ENCODE results near the gene CAPN11. TPM values are rescaled to one million over a fixed set of nuclear protein-coding genes. Genes with fewer than 3 reads are reported as not detected.
A peak's percentile ranks its signal among the peaks of the same experiment; 100 is the strongest.

The CAPN11 gene
- total RNA-seq, 2 experiments from 2014 or later = not detected

DNA sequence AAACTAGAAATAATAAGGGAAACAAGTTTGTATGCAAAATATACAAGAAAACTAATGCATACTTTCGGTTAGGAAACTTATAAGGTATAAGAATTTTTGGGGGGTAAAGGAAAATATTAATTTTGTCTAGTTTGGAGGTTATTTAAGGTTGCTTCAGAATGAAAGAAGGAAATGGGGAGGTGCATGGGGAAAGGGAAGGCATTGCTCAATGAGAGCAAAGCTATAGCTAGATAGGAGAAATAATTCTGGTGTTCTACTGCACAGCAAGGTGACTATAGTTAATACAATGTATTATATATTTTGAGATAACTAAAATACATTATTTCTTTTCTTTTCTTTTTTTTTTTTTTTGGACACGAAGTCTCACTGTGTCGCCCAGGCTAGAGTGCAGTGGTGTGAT lies 52.7 kb downstream of the CAPN11 start:
- Histone ChIP-seq H3K4me1 (ENCODE audit: insufficient read depth, low read length, poor library complexity, severe bottlenecking) (peaks cover 8% of the 10 kb centered on the region), H3K36me3 (ENCODE audit: insufficient read depth, low read length) (no peaks in the 10 kb centered on the region), H3K4me2 (ENCODE audit: low read length) (no peak overlapping the region), H2AFZ (ENCODE audit: low read length) (no peak overlapping the region), H3K79me2 (ENCODE audit: insufficient read depth, low read depth, low read length) (no peaks in the 10 kb centered on the region), H3K27ac (ENCODE audit: low read depth, low read length, poor library complexity, severe bottlenecking) (no peak overlapping the region), H3K9me3 (ENCODE audit: low read length) (no peaks in the 10 kb centered on the region), H3K4me3 (ENCODE audit: low read depth, low read length, poor library complexity, severe bottlenecking) (no peak overlapping the region), H3K9me2 (ENCODE audit: insufficient read depth, low read length) (no peaks in the 10 kb centered on the region), H4K20me1 (ENCODE audit: insufficient read depth, low read length) (no peaks in the 10 kb centered on the region)
- TF ChIP-seq, protein P1, sequence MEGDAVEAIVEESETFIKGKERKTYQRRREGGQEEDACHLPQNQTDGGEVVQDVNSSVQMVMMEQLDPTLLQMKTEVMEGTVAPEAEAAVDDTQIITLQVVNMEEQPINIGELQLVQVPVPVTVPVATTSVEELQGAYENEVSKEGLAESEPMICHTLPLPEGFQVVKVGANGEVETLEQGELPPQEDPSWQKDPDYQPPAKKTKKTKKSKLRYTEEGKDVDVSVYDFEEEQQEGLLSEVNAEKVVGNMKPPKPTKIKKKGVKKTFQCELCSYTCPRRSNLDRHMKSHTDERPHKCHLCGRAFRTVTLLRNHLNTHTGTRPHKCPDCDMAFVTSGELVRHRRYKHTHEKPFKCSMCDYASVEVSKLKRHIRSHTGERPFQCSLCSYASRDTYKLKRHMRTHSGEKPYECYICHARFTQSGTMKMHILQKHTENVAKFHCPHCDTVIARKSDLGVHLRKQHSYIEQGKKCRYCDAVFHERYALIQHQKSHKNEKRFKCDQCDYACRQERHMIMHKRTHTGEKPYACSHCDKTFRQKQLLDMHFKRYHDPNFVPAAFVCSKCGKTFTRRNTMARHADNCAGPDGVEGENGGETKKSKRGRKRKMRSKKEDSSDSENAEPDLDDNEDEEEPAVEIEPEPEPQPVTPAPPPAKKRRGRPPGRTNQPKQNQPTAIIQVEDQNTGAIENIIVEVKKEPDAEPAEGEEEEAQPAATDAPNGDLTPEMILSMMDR (conservative IDR thresholded peaks at IDR 0.05; ENCODE audit: low read length) = no peak
- TF ChIP-seq EZH2phosphoT487 (IDR thresholded peaks at IDR 0.05; ENCODE audit: borderline replicate concordance, low read depth, low read length) = no peak
- BruUV-seq (replicated peaks) = no TSS peak
- ChIA-PET CTCF (ENCODE audit: unreplicated experiment) (no interaction called here), POLR2A (interaction anchor here (0.6 kb wide), 1 partner anchor 14 kb away, joined by 4 read pairs; no protein-coding TSS in a partner anchor)
- DNase-seq (ENCODE audit: low spot score) = no peak
- intact Hi-C loops (cut with micrococcal nuclease; ENCODE audit: unreplicated experiment) = no loop called here

DNA sequence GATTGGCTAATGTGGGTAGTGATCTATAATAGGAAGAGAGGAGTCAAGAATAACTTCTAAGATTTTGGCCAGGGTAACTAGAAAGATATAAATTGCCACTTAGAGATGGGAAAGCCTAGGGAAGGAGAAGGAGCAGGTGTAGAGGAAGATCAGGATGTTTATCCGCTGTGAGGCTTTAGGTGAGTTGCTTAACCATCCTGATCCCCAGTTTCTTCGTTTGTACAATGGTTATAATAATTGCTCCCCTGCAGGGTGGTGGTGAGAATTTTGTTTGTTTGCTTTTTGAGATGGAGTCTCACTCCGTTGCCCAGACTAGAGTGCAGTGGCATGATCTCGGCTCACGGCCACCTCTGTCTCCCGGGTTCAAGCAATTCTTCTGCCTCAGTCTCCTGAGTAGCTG lies 55.7 kb downstream of the CAPN11 start:
- Histone ChIP-seq H3K9me2 (ENCODE audit: insufficient read depth, low read length) (no peaks in the 10 kb centered on the region), H4K20me1 (ENCODE audit: insufficient read depth, low read length) (no peaks in the 10 kb centered on the region), H2AFZ (ENCODE audit: low read length) (no peak overlapping the region), H3K4me3 (ENCODE audit: low read depth, low read length, poor library complexity, severe bottlenecking) (no peak overlapping the region), H3K79me2 (ENCODE audit: insufficient read depth, low read depth, low read length) (no peaks in the 10 kb centered on the region), H3K27ac (ENCODE audit: low read depth, low read length, poor library complexity, severe bottlenecking) (no peak overlapping the region), H3K36me3 (ENCODE audit: insufficient read depth, low read length) (no peaks in the 10 kb centered on the region), H3K4me2 (ENCODE audit: low read length) (no peak overlapping the region), H3K9me3 (ENCODE audit: low read length) (no peaks in the 10 kb centered on the region), H3K4me1 (ENCODE audit: insufficient read depth, low read length, poor library complexity, severe bottlenecking) (peaks cover 28% of the 10 kb centered on the region)
- intact Hi-C loops (cut with micrococcal nuclease; ENCODE audit: unreplicated experiment) = no loop called here
- TF ChIP-seq EZH2phosphoT487 (IDR thresholded peaks at IDR 0.05; ENCODE audit: borderline replicate concordance, low read depth, low read length) = no peak
- BruUV-seq (replicated peaks) = no TSS peak
- ChIA-PET CTCF (ENCODE audit: unreplicated experiment) (no interaction called here), POLR2A (interaction anchor here (0.7 kb wide), 1 partner anchor 9 kb away, joined by 3 read pairs; the partner anchor contains the start of gene SLC29A1)
- DNase-seq (ENCODE audit: low spot score) = no peak

DNA sequence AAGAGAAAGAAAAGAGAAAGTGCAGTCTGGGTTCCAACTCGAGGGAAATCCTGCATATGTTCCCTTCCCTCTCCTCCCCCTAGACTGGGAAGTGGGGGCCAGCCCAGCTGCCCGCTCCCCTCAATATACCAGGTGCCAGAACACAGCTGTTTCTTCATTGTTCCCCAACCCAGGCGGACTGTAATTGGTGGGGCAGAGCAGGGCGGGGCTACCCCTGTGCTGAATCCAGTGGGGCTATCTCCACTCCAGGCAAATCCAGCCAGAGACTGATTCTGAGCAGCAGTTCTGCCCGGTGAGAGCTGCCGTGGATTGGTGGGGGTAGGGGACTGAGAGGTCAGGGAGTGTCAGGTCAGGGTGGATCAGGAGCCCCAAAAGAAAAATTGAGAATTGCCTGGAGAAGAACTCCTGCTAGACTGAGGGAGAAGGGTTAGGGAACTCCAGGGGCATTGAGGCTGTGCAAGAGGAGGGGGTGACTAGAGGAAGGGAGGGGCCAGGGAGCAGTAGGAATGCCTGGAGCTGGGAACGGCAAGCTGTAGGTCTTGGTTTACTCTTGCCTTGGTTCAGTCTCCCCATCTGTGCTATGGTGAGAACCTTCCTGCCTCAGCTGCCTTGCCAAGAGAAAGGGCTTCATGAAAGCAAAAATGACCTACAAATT lies 58.2 kb downstream of the CAPN11 start, which contains the start of gene MYMX:
Gene MYMX, plus strand, starts transcription at position 250 of the 655 bp plus-strand sequence. CDS start 546 bp downstream, outside the sequence.
- Histone ChIP-seq H3K79me2 (ENCODE audit: insufficient read depth, low read depth, low read length) (no peaks in the 10 kb centered on the region), H3K9me2 (ENCODE audit: insufficient read depth, low read length) (no peaks in the 10 kb centered on the region), H3K27ac (ENCODE audit: low read depth, low read length, poor library complexity, severe bottlenecking) (no peak within 1 kb of the TSS), H3K4me3 (ENCODE audit: low read depth, low read length, poor library complexity, severe bottlenecking) (no peak within 1 kb of the TSS), H3K4me2 (ENCODE audit: low read length) (peak within 1 kb of the TSS; percentile 28), H2AFZ (ENCODE audit: low read length) (no peak within 1 kb of the TSS; the same call in 1 of the 2 replicates), H4K20me1 (ENCODE audit: insufficient read depth, low read length) (no peaks in the 10 kb centered on the region), H3K9me3 (ENCODE audit: low read length) (no peaks in the 10 kb centered on the region), H3K36me3 (ENCODE audit: insufficient read depth, low read length) (no peaks in the 10 kb centered on the region), H3K4me1 (ENCODE audit: insufficient read depth, low read length, poor library complexity, severe bottlenecking) (peaks cover 45% of the 10 kb centered on the region)
- BruUV-seq (replicated peaks) = no TSS peak
- no peak for TF ChIP-seq EZH2phosphoT487 (IDR thresholded peaks at IDR 0.05; ENCODE audit: borderline replicate concordance, low read depth, low read length)
- TF ChIP-seq, protein P1 (conservative IDR thresholded peaks at IDR 0.05; ENCODE audit: low read length) = no peak
- DNase-seq (ENCODE audit: low spot score) = no peak
- ChIA-PET CTCF (ENCODE audit: unreplicated experiment) (no interaction called here), POLR2A (interaction anchor here (0.6 kb wide), 1 partner anchor 31 kb away, joined by 4 read pairs; no protein-coding TSS in a partner anchor)
- intact Hi-C loops (cut with micrococcal nuclease; ENCODE audit: unreplicated experiment) = no loop called here

Data from OCI-LY7 (cell line).